ENCODE data around the gene RALGAPA1.

GRCh38 chr14:35818346-35819115 is 9.4 kb upstream of the RALGAPA1 start:
- peak; percentile 36 for TF ChIP-seq CTCF (IDR thresholded peaks at IDR 0.05; ENCODE audit: low read length)
- TF ChIP-seq EZH2phosphoT487 (IDR thresholded peaks at IDR 0.05; ENCODE audit: low read length): no peak

All from MM.1S (cell line).